ENCODE results near the gene PCNA. TPM values are rescaled to one million over a fixed set of nuclear protein-coding genes. Genes with fewer than 3 reads are reported as not detected.

Gene PCNA
- total RNA-seq, 4 donors from 2014 or later = 26.6 to 51.7 (median 30.7) TPM

DNA sequence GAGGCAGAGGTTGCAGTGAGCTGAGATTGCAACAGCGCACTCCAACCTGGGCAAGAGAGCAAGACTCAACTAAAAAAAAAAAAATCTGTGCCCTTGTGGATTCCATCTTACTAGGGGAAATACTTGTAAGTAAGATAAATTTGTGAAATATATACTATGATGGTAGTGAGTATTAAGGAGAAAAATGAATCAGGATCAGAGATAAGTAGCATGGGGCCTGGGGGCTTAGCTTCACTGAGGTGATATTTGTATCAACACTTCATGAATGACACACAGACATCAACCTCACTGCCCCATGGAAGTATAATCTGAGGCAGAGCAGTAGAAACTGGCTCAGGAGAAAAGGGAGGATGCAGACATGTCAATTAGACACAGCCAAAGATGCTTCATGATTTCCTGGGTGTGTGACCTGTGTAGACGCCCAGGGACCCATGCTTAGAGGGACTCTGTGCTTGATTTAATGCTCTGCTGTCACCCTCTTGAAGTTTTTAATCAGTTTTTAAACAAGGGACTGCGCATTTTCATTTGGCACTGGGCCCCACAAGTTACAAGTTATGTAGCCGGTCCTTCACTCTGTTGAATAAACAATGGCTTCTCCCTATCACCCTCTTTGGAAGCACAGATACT lies 41.9 kb downstream of the PCNA start:
- TF ChIP-seq, protein P1, sequence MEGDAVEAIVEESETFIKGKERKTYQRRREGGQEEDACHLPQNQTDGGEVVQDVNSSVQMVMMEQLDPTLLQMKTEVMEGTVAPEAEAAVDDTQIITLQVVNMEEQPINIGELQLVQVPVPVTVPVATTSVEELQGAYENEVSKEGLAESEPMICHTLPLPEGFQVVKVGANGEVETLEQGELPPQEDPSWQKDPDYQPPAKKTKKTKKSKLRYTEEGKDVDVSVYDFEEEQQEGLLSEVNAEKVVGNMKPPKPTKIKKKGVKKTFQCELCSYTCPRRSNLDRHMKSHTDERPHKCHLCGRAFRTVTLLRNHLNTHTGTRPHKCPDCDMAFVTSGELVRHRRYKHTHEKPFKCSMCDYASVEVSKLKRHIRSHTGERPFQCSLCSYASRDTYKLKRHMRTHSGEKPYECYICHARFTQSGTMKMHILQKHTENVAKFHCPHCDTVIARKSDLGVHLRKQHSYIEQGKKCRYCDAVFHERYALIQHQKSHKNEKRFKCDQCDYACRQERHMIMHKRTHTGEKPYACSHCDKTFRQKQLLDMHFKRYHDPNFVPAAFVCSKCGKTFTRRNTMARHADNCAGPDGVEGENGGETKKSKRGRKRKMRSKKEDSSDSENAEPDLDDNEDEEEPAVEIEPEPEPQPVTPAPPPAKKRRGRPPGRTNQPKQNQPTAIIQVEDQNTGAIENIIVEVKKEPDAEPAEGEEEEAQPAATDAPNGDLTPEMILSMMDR (IDR thresholded peaks at IDR 0.05; ENCODE audit: low read depth) = no peak

DNA sequence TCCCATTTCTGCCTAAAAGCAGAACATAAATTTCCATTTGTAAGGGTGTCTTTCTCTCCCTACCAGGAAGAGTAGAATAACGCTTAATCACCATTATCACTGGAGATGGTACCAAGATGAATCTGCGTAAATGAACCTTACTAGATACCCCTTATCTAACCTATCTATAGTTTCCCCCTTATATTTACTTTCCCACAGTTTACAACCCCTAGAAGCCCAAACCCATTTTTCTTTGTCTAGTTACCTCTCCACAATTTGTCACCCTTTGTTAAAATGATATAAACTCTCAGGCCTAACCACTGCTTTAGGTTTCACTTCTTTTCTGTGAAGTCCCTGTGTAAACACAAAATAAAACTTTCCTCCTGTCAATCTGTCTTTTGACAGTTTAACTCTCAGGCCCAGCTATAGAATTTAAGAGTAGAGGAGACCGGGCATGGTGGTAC lies 45.5 kb downstream of the PCNA start:
- TF ChIP-seq, protein P1 (IDR thresholded peaks at IDR 0.05; ENCODE audit: low read depth) = no peak

DNA sequence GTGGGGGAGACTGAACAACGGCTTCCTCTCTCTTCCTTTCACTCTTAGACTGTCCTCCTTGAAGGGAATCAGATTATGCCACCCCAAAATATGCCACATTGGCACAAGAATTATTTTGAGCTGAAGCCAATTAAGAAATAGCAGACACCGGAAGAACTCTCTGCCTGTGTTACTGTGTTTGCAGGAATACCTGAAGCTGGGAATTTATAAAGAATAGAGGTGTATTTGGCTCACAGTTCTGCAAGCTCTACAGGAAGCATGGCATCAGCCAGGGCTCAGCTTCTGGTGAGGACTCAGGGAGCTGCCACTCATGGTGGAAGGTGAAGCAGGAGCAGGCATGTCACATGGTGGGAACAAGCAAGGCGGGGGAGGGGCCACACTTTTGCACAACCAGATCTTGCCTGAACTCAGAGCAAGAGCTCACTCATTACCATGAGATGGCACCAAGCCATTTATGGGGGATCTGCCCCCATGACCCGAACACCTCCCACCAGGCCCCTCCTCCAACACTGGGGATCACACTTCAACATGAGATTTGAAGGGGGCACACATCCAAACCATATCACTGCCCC lies 46.0 kb downstream of the PCNA start:
- TF ChIP-seq, protein P1 (IDR thresholded peaks at IDR 0.05; ENCODE audit: low read depth) = no peak

DNA sequence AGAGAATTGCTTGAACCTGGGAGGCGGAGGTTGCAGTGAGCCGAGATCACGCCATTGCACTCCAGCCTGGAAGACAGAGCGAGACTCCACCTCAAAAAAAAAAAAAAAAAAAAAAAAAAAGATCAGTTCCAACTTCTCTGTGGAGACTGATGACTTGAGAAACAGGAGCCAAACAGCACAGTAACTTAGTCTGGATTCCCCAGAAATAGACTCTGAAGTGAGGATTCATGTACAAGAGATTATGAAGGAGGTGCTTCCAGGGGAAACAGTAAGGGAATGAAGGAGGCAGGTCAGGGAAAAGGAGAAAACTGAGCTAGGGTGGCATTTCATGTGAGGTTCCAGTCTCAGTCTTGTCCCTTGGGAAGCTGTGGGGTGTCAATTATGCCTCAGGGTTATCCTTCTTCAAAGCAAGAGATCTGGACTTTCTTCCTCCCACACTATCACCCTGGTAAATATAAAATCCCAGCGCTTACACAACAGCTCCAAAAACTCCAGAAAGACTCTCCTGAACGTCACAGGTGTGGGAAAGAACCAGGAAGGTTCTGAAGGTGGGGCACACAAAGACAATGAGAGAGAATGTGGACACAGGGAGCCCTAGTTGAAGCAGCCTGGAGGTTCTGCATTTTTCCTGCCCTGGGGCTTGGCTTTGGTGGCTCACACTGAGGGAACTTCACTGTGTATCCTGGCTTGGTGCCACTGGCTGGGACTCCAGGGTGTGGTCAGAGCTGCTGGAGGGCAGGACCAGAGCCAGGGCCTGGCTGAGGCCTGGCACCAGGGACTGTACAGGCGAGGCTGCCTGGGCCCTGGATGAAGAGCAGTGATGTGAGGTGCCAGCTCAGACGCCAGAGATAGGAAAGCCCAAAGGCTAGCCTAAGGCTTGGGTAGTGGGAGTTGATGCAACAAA lies 46.8 kb downstream of the PCNA start:
- TF ChIP-seq, protein P1 (IDR thresholded peaks at IDR 0.05; ENCODE audit: low read depth) = no peak

DNA sequence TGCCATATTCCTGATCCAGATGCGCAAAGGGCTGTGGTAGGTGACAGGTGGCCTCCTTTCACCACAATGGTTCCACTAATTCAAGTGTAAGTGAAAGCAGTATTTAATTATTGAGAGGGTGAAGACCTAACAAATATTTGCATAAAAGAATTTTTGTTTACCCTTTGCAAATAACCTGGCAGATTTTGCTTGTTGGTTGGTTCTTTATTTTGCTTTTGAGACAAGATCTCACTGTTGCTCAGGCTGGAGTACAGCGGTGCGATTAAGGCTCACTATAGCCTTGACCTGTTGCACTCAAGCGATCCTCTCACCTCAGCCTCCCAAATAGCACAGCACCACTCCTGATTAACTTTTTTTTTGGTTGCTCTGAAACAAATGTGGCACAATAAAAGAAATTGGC lies 49.2 kb downstream of the PCNA start:
- TF ChIP-seq, protein P1 (IDR thresholded peaks at IDR 0.05; ENCODE audit: low read depth) = no peak

DNA sequence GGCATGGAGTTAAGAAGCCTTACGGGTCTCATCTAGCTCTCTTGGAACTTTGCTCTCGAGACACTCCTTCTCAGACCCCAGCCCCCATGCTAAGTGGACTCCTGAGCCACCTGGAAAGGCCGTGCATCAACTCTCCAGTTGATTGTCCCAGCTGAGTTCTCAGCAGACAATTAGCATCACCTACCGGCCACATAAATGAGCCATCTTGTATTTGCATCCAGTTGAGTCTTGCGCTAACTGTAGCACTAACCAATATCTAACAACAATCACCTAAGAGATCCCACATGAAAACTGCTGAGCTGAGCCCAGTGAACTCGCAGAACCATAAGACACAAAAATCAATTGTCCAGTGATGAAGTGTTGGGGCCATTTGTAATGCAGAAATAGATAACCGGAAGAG lies 49.7 kb downstream of the PCNA start:
- TF ChIP-seq, protein P1 (IDR thresholded peaks at IDR 0.05; ENCODE audit: low read depth) = no peak
